Duodenal mucosa (tissue), 2 donors: ENCODE measurements around the gene TENT5C.

Source experiments
- H3K27ac ChIP-seq: one replicate; pipeline ENCODE4 v1.7.0; 2013; ENCODE audit warnings: low read depth, low read length
- H3K27me3 ChIP-seq, 2 donors: one replicate each; pipeline ENCODE4 v1.7.0; 2013; ENCODE audit warnings: low read length in 2 of 2, control low read depth in 1 of 2; ENCODE audit not compliant: insufficient read depth in 2 of 2, control insufficient read depth in 1 of 2
- H3K36me3 ChIP-seq, 2 donors: one replicate each; pipeline ENCODE4 v1.7.0; 2013; ENCODE audit warnings: low read length in 2 of 2, control low read depth in 1 of 2; ENCODE audit not compliant: insufficient read depth in 2 of 2, control insufficient read depth in 1 of 2
- H3K4me1 ChIP-seq, 2 donors: one replicate each; pipeline ENCODE4 v1.7.0; 2013; ENCODE audit warnings: low read length in 2 of 2, control low read depth in 1 of 2; ENCODE audit not compliant: insufficient read depth in 2 of 2, control insufficient read depth in 1 of 2
- H3K4me3 ChIP-seq, 2 donors: one replicate each; pipeline ENCODE4 v1.7.0; 2013; ENCODE audit warnings: low read length in 2 of 2, low read depth in 1 of 2
- H3K9ac ChIP-seq, 2 donors: one replicate each; pipeline ENCODE4 v1.7.0; 2013; ENCODE audit warnings: low read length in 2 of 2, low read depth in 1 of 2
- H3K9me3 ChIP-seq, 2 donors: one replicate each; pipeline ENCODE4 v1.7.0; 2013; ENCODE audit warnings: low read length in 2 of 2, control low read depth in 1 of 2; ENCODE audit not compliant: control insufficient read depth in 1 of 2

Gene TENT5C

GRCh38 chr1:117602862-117603261 is 3.0 kb upstream of the TENT5C start:
- no peak overlapping the region for H3K27ac ChIP-seq
- no peak overlapping the region for H3K4me3 ChIP-seq
- no peaks in the 10 kb centered on the region for H3K9me3 ChIP-seq
- peaks cover 0 to 11% of the 10 kb centered on the region in 2 donors for H3K27me3 ChIP-seq
- H3K4me1 ChIP-seq, result peaks cover 8 to 17% of the 10 kb centered on the region in 2 donors
- H3K9ac ChIP-seq, result no peak overlapping the region
- H3K36me3 ChIP-seq, result no peaks in the 10 kb centered on the region

- Histone ChIP-seq H3K4me1 (peaks cover 21 to 24% of the 10 kb centered on the region in 2 donors), H3K9ac (peak overlapping the region; percentile 63 to 75), H3K27ac (no peak overlapping the region), H3K36me3 (no peaks in the 10 kb centered on the region), H3K4me3 (peak overlapping the region; percentile 72 to 82), H3K9me3 (no peaks in the 10 kb centered on the region), H3K27me3 (peaks cover 0 to 6% of the 10 kb centered on the region in 2 donors)
Observed at GRCh38 chr1:117605164-117605773, 579 bp upstream of the TENT5C start.

- H3K9me3 ChIP-seq, result no peaks in the 10 kb centered on the region
- H3K27me3 ChIP-seq, result peaks cover 0 to 6% of the 10 kb centered on the region in 2 donors
- no peaks in the 10 kb centered on the region for H3K36me3 ChIP-seq
- peak overlapping the region; percentile 91 to 92 for H3K9ac ChIP-seq
- peaks cover 25 to 30% of the 10 kb centered on the region in 2 donors for H3K4me1 ChIP-seq
- H3K4me3 ChIP-seq, result peak overlapping the region; percentile 93 to 95
- peak overlapping the region; percentile 85 for H3K27ac ChIP-seq
Observed at GRCh38 chr1:117606649-117607430, 992 bp downstream of the TENT5C start.

DNA sequence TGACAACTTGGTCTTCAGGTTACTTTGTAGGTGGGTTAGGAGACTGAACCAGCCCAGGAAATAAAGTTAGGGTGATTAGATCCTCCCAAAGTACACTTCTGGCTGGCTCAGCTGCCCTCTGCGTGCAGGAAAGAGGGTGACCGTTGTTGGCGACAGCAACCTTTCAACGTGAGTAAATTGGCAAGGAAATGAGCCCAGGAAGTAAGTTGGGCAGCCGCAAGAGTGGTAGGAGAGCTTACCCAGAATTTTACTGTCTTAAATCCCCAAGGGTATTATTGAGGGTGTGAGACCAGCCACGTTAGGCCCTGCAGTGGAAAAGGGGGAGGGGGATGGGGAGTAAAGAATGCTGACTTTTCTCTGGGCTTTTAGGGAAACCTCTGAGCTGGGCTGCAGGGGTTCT is 1.6 kb downstream of the TENT5C start:
- no peaks in the 10 kb centered on the region for H3K9me3 ChIP-seq
- no peaks in the 10 kb centered on the region for H3K36me3 ChIP-seq
- peak overlapping the region; percentile 93 to 95 for H3K4me3 ChIP-seq
- H3K4me1 ChIP-seq, result peaks cover 31 to 35% of the 10 kb centered on the region in 2 donors
- peak overlapping the region; percentile 91 to 92 for H3K9ac ChIP-seq
- peaks cover 0 to 6% of the 10 kb centered on the region in 2 donors for H3K27me3 ChIP-seq
- peak overlapping the region; percentile 85 for H3K27ac ChIP-seq

DNA sequence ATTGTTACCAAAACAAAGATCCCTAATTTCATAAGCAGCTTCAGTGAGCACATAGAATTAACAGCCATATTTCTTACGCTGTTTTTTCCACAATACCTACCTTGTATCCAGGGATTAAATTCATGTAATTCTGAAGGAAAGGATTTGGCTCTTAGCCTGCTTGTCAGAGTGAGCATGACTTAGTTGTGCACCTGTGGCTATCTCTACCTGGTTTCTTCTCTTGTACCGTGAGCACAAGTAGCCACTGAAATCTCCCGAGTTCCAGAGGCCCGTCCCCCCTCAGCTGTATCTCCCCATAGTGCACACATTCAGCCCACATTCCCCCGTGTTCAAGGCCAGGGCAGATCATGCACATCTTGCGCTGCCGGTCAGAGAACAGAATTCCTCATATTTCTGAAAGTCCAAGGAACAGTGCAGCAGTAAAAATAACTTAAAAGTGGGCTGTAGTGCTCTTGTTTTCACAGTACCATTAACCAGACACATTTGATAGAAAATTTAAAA is 2.3 kb downstream of the TENT5C start:
- peaks cover 38 to 42% of the 10 kb centered on the region in 2 donors for H3K4me1 ChIP-seq
- H3K9me3 ChIP-seq, result no peaks in the 10 kb centered on the region
- peak overlapping the region; percentile 20 to 91 for H3K9ac ChIP-seq
- H3K27me3 ChIP-seq, result peaks cover 0 to 6% of the 10 kb centered on the region in 2 donors
- H3K27ac ChIP-seq, result no peak overlapping the region
- H3K36me3 ChIP-seq, result no peaks in the 10 kb centered on the region
- peak overlapping the region; percentile 93 to 95 for H3K4me3 ChIP-seq

DNA sequence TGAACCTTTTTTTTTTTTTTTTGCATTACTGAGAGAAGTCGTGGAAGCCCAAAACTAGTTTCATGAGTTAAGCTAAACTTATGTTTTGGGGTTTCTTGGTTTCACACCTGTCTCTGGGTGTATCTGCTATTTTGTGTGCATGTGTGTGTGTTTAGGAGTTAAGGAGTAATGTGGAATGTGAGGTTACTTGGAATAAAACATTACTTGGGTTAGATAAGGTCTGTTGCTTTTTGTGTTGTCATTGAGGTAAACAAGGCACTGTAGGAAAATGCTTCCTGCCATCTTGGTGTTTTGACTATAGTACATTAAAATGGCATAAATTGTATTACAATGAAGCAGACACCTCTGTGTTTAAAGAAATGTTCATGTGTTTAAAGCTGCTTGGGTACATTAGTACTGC is 2.9 kb downstream of the TENT5C start:
- Histone ChIP-seq H3K4me3 (peak overlapping the region; percentile 93 to 95), H3K9me3 (no peaks in the 10 kb centered on the region), H3K27me3 (peaks cover 0 to 6% of the 10 kb centered on the region in 2 donors), H3K9ac (peak overlapping the region in 1 of 2 donors; percentile 4), H3K27ac (no peak overlapping the region), H3K4me1 (peaks cover 44 to 48% of the 10 kb centered on the region in 2 donors), H3K36me3 (no peaks in the 10 kb centered on the region)

DNA sequence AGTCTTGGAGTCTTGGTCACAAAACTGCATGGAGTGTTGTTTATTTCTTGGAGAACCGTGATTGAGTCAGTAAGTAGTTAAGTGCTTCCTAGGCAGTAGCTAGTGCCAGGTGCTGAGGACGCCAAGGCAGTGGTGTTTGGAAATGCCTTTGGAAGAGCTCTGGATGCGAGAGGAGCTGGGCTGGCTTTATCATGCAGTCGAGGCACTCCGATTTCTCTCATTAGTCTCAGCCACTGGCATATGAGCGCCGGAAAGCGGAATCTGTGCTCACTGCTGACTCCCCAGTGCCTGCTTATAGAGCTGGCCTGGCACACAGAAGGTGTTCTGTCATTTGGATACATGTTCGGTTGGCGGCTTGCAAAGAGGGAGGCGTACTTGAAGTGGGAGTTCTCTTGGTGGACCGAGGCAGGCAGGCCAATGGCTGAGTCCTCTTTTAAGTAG is 3.6 kb downstream of the TENT5C start:
- Histone ChIP-seq H3K4me3 (peak overlapping the region; percentile 23 to 46), H3K9me3 (no peaks in the 10 kb centered on the region), H3K36me3 (no peaks in the 10 kb centered on the region), H3K4me1 (peaks cover 52 to 56% of the 10 kb centered on the region in 2 donors), H3K27ac (no peak overlapping the region), H3K27me3 (peaks cover 0 to 1% of the 10 kb centered on the region in 2 donors), H3K9ac (peak overlapping the region; percentile 4 to 29)

GRCh38 chr1:117610036-117610435 is 4.2 kb downstream of the TENT5C start:
- peak overlapping the region; percentile 23 to 46 for H3K4me3 ChIP-seq
- H3K4me1 ChIP-seq, result peaks cover 50 to 59% of the 10 kb centered on the region in 2 donors

GRCh38 chr1:117611121-117611601 is 5.3 kb downstream of the TENT5C start:
- Histone ChIP-seq H3K4me1 (peaks cover 46 to 62% of the 10 kb centered on the region in 2 donors), H3K36me3 (no peaks in the 10 kb centered on the region), H3K27ac (no peak overlapping the region), H3K9ac (no peak overlapping the region), H3K4me3 (no peak overlapping the region), H3K27me3 (no peaks in the 10 kb centered on the region), H3K9me3 (no peaks in the 10 kb centered on the region)

More at GRCh38 chr1:117610036-117610435, 4.2 kb downstream of the TENT5C start:
- Histone ChIP-seq H3K9ac (peak overlapping the region; percentile 4 to 29), H3K36me3 (no peaks in the 10 kb centered on the region), H3K27me3 (no peaks in the 10 kb centered on the region), H3K27ac (no peak overlapping the region), H3K9me3 (no peaks in the 10 kb centered on the region)
